SKM-1 (cell line): Measurements from ENCODE around the gene USP46.

Experiments
- DNase-seq: peaks from one replicate; lab custom pipeline; 2025; ENCODE audit not compliant: unreplicated experiment; lab: John Stamatoyannopoulos, UW

Gene USP46

DNA sequence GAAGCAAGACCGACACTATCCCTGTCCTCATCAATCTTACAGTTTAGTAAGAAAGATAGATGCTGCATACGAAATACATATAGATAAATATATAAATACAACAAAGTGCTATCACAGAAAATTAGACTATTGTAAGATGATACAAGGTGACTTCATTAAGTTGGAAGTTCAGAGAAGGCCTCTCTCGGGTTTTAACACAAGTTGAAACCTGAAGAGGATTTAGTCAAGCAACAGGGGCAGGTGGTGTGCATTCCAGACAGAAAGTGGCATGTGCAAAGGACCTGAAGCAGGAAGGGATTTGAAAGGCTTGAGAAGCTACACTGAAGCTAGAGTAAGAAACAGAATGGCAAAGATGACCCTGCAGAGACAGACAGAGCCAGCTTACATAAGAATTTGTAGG is 36.5 kb downstream of the USP46 start:
- no peak for DNase-seq

- no peak for DNase-seq
Measured at GRCh38 chr4:52621567-52621966, 37.5 kb downstream of the USP46 start.

DNA sequence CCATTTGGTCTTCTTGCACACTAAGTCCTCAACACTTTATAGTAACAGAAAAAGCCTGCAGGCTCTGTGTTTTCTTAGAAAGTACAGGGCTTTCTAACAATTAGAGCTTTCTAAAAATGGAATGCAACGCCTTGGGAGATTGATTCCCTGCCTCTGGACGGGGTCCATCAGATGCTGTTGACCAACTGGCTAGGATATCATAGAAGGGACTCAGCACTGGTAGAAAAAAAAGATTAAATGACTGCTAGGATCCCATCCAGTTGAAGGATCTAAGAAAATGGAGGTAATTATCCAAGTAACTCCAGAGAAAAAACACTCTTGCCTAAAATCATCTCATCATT is 39.5 kb downstream of the USP46 start:
- DNase-seq: no peak

DNA sequence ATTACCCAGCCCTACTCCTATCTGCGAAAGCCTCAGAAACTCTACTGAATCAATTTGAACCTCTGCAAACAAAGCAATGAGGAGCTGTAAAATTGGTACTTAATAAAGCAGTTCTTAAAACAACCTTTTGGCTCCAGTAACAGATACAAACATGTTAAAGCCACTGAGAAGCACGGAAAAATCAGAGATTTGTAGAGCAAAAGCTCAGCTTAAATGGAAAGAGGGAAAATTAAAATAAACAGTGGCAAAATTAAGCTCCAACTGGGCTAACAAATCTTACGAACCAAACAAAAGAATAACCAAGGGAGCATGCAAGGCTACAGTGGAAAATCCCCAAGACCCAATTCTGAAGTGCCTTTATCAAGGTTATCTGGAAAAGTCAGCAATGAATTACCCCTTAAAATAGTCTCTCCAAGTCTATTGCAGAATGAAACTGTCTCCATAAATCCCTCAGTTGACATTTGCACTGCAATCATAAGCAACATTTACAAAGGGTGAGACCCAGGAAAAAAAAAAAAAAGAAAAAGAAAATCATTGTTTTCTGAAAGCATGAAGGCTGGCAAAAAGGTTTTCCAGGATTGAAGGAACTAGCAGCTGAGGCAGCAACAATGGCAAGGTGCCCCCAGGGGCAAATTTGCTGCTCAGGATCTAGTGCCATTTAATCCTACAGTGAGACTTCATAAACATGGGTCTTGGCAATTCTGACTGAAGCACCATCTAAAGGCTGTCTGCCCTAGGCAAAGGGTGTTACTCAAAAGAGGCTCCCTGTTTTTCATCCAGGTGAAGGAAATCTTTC is 40.1 kb downstream of the USP46 start:
- no peak for DNase-seq

DNA sequence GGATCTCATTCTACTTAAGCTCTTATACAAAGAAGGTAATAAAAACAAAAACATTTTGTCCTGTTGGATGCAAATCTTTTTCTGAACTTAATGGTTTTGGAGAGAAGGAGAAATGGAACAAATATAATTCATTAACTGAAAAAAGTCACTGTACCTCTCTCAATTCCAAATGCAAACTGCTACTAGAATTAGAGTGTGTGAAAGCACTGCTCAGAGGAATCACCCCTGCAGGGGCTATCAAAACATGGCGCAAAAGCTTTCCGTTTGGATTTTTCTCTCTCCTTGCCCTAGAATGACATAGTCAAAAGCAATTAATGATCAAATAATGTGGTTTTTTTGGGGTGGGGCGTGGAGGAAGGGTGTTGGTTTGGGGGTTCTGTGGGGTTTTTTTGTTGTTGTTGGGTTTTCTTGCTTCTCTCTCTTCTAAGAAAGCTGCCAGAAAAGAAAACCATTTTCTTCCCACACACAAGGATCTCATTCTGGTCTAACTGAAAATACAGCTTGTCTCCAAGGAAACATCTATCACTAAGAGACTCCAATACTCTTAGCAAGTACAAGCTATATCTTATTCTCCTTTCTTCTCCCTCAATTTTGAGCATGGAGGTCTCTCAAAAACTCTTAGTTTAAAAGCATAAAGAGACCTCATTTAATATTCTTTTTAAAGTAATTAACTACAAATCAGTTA is 41.6 kb downstream of the USP46 start:
- DNase-seq: no peak

DNA sequence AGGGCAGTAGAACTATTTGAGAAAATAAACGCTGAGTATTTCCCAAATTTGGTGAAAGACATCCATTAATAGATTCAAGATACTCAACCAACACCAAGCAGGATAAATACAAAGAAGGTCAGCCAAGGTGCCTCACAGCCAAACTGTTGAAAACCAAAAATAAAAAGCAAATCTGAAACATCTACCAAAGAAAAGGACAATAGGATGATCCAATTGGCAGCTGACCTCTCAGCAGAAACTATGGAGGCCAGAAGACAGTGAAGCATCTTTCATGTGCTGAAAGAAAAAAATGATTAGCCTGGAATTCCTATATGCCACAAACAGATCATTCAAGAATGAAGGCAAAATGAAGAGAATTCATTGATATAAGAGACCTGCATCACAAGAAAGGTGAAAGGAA is 44.9 kb downstream of the USP46 start:
- no peak for DNase-seq

DNA sequence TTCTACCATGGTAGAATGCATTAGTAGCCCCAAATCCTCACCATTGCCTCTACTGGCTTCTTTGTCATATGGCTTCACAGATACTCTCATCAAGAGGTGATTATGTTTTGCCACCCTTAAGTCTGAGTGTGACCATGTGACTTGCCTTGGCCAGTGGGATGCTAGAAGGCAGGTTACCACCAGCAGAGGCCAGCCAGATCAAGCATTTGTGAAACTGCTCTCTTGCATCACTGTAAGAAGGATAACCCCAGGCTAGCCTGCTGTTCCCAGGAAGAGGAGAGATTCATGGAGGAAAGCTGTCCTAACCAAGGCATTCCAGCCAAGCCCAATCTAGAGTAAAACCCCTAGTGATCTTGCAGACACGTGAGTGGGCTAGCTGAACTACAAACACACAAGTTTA is 46.8 kb downstream of the USP46 start:
- no peak for DNase-seq

GRCh38 chr4:52611030-52611555 is 48.0 kb downstream of the USP46 start:
- DNase-seq: no peak

DNA sequence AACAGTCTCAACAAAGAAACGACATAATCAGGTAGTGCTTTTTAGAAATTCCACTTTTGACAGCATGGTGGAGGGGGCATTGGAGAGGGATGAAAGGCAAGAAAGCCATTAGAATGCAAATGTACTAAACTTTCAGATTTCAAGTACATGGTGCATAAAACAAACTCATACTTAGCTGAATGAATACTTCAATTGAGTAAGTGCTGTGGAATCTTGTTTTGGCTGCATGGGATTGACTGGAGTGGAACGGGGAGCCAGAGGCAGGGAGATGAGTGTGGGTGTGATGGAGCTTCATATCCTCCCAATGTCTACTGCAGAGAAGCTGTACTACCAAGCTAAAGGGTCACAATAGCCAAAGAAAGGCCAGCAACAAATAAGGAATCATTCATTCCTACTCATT is 52.4 kb downstream of the USP46 start:
- no peak for DNase-seq

DNA sequence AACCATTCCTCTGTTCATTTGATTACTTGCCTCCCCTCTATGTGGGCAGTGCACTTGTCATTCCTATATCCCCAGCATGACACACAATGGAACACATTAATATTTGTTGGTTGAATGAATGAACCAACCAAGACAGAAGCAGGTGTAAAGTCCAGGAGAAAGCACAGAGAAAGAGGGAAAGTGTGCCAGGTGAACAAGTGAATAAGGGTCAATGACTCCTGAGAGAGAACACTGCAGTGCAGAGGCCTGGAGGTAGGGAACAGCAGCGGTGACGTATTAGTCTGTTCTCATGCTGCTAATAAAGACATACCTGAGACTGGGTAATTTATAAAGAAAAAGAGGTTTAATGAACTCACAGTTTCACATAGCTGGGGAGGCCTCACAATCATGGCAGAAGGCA is 53.1 kb downstream of the USP46 start:
- no peak for DNase-seq

- DNase-seq: no peak
Measured at GRCh38 chr4:52604215-52604614, 54.9 kb downstream of the USP46 start.

GRCh38 chr4:52600275-52600674 is 58.8 kb downstream of the USP46 start:
- DNase-seq: no peak

DNA sequence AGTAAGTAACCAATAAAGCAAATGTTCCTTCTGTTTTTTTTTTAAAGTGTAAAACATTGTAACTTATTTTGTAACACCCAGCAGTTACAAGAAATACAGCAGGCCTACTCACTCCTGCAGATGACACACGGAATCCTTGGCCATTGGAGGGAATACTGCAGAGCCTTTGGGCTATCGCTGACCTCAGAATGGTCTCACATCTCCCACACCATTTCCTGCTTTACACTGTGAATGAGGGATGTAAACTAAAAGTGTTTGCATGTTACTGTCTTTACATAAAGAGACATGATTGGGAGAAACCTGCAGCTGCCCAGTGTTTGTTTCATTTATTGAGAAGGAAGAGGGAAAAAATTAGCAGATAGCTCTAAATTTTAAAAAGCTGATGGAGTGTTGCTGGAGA is 64.1 kb downstream of the USP46 start:
- no peak for DNase-seq

DNA sequence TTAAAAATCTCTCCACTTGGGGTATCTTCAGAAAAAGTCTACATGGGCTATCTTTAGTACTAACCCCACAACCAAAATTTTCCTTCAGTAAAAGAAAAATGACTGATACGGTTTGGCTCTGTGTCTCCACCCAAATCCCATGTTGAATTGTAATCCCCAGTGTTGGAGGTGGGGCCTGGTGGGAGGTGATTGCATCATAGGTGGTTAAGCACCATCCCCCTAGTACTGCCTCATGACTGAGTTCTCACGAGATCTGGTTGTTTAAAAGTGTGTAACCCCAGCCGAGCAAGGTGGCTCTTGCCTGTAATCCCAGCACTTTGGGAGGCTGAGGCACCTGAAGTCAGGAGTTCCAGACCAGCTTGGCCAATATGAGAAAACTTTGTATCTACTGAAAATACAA is 66.8 kb downstream of the USP46 start:
- DNase-seq: no peak

DNA sequence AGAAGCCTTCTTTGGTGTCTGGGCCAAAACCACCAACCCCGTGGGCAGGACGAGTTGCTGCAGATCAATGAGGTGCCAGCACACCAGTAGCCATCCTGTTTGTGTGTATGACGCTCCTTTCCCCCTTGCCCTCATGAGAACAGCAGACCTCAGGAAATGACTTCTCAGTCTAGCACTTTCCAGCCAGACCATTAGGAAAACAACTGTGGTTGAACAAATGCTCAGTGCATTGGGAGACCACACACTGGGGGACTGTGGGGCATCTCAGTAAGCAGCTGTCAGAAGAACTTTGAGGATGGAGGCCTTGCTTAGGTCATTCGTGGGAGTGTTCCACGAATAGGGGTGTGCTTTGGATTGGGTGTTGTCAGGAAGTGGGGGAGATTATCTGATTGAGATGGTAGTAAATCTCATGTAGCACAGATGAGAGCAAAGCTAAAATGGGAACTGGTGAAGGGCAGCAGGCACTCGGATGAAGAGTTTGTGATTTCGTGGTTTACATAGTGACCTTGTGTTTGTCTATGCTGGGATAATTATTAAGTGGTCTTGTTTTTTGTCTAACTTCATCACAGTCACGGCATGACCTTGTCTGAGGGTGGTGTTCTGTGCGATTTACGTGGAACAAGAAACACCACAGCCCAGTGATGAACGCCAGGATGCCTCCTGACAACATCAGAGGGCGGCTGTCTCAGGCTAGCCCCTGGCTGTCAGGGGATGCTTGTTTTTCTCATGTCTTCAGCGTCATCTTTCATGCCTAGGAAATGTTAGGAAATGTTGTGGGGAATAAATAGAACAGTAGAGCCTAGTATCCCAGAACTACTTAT is 70.1 kb downstream of the USP46 start:
- DNase-seq: no peak

DNA sequence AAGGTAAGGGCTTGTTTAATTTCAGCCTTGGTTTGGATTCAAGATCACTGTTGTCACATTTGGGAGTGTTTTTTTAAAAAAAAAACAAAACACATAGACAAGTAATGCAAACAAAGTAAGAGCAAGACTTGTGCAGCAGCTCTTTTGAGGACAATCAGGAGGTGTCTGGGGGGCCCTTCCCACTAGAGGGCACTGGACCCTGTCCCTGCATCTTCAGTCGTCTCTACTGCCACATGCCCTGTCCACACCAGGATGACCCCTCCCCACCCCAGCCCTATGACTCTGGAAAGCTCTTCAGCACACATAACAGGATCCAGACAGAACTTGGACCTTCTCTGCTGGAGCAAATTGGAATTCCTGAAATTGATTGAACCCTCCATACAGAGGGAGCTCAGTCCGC is 71.0 kb downstream of the USP46 start:
- DNase-seq: no peak

- DNase-seq: no peak
Measured at GRCh38 chr4:52586069-52586468, 73.0 kb downstream of the USP46 start.

- no peak for DNase-seq
Measured at GRCh38 chr4:52585379-52585778, 73.7 kb downstream of the USP46 start.

- no peak for DNase-seq
Measured at GRCh38 chr4:52579602-52580272, 79.4 kb downstream of the USP46 start.

GRCh38 chr4:52578951-52579350 is 80.2 kb downstream of the USP46 start:
- no peak for DNase-seq

DNA sequence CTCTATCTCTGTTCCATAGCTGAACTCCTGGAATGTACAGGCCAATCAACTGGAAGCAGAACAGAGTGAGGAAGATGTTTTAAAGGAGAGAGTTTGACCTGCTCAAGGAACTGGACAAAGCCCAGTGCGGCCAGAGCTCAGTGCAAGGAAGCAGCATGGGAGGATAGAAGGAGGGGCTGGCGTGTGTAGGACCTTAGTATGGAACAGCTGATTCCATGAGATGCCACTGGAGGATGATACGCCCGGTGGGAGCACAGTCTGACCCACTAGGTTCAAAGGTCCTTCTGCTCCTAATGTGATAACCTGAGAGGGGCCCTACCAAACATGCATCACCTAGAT is 81.5 kb downstream of the USP46 start:
- no peak for DNase-seq
